Kidney epithelial cell (primary cell): ENCODE measurements around the gene ECT2L. TPM values are rescaled to one million over a fixed set of nuclear protein-coding genes. Genes with fewer than 3 reads are reported as not detected.

Experiments
- DNase-seq: peaks from one replicate; pipeline ENCODE4 v3.0.0-alpha.2; 2010; ENCODE audit warnings: low read depth
- H3K27me3 ChIP-seq: 2 replicates; pipeline ENCODE4 v1.6.0; 2011; ENCODE audit warnings: low read length; ENCODE audit not compliant: control insufficient read depth, insufficient read depth
- H3K36me3 ChIP-seq: 2 replicates; pipeline ENCODE4 v1.5.1; 2011; ENCODE audit warnings: low read length; ENCODE audit not compliant: control insufficient read depth, insufficient read depth
- H3K4me3 ChIP-seq: 2 replicates; pipeline ENCODE4 v1.5.1; 2011; ENCODE audit warnings: low read depth, mild to moderate bottlenecking, control low read depth, low read length
- total RNA-seq: library from RNA; depleted of rRNA; stranded (reverse); fragments of >200 nt; gene quantifications from 2 replicates; pipeline ENCODE4 v1.2.3, GENCODE V29; 2015
- TF ChIP-seq, protein P1 (sequence below): IDR thresholded peaks from 2 replicates; pipeline ENCODE4 v1.5.1; 2011; ENCODE audit warnings: mild to moderate bottlenecking, moderate library complexity, low read length, control low read depth, inconsistent platforms; ENCODE audit not compliant: insufficient read depth, poor library complexity, severe bottlenecking

ECT2L gene
- total RNA-seq, 1 donor from 2014 or later, result not detected

DNA sequence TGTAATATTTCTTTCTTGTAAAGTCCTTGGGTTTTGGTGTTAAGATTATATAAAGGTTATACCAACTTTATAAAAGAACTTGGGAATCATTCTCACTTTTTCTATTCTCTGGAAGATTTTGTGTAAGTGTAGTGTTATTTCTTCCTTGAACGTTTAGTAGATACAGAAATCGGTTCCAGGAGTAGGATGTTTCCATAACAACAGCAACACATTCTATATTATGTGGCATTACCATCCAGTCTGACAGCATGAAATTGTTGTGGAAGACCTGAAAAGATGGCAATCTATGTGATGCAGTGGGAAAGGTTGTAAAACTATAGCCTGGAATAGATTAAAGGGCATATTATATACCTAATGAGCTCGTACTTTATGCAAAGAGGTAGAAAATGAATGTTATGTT, 13.8 kb downstream of the ECT2L start:
- TF ChIP-seq, protein P1, sequence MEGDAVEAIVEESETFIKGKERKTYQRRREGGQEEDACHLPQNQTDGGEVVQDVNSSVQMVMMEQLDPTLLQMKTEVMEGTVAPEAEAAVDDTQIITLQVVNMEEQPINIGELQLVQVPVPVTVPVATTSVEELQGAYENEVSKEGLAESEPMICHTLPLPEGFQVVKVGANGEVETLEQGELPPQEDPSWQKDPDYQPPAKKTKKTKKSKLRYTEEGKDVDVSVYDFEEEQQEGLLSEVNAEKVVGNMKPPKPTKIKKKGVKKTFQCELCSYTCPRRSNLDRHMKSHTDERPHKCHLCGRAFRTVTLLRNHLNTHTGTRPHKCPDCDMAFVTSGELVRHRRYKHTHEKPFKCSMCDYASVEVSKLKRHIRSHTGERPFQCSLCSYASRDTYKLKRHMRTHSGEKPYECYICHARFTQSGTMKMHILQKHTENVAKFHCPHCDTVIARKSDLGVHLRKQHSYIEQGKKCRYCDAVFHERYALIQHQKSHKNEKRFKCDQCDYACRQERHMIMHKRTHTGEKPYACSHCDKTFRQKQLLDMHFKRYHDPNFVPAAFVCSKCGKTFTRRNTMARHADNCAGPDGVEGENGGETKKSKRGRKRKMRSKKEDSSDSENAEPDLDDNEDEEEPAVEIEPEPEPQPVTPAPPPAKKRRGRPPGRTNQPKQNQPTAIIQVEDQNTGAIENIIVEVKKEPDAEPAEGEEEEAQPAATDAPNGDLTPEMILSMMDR, result no peak
- Histone ChIP-seq H3K36me3 (no peaks in the 10 kb centered on the region), H3K4me3 (no peak overlapping the region), H3K27me3 (no peaks in the 10 kb centered on the region)
- DNase-seq, result no peak

DNA sequence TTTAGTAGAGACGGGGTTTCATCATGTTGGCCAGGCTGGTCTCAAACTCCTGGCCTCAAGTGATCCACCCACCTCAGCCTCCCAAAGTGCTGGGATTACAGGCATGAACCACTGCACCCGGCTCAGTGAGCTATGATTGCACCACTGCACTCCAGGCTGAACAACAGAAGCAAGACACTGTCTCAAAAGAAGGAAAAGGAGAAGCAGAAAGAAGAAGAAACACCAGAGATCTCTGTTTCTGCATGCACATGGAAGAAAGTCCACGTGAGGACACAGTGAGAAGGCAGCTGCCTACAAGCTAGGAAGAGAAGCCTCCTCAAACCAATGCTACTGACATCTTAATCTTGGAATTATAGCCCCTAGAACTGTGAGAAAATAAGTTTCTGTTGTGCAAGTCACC, 16.0 kb downstream of the ECT2L start:
- no peaks in the 10 kb centered on the region for H3K36me3 ChIP-seq
- no peaks in the 10 kb centered on the region for H3K27me3 ChIP-seq
- DNase-seq, result no peak
- TF ChIP-seq, protein P1, result no peak
- H3K4me3 ChIP-seq, result no peak overlapping the region

DNA sequence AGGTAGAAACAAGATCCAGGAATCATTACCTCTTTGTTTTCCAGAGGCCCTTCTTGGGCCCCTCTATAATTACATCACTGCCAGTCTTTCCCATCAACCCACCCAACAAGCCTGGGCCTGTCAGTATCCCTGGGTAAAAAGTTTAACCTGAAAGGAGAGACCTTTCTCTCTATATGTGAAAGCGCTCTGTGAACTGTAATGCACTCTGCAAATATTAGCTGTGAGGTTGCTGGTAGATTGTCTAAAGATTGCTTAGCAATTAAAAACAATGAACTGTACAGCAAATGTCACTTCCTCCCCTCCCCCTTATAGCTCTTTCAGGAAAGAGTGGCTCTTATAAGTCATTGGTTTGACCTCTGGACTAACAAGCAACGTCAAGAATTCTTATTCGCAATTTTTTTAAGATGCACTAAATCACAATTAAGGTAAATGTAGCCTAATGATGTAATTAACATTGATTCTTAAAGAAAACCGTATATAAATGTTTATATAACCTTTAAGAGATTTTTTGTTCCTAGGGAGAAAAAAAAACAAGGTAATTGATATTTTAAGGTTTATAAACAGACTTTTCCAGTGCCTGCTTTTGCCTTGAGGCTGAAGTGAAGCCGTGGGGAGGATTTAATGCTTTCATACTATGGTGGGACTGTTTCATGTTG, 18.4 kb downstream of the ECT2L start:
- H3K36me3 ChIP-seq, result no peaks in the 10 kb centered on the region

DNA sequence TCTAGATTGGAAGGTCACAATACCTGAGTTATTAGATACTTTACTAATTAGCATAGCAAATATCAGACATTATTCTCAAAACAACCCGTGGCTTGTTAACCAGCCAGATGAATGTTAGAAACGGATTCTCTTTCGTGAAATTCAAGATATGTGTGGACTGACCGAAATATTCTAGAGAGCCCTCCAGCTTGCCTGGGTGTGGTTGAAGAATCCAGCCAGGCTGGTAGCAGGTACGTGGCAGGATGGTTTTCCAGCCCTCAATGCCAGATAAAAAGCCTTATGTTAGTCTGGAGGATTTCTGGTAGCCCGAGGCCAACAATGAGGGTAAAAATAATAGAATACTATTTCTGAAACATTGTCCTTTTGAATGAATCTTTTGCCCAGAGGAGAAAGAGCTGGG, 19.3 kb downstream of the ECT2L start:
- no peaks in the 10 kb centered on the region for H3K36me3 ChIP-seq
- no peak for DNase-seq
- TF ChIP-seq, protein P1, result no peak
- no peak overlapping the region for H3K4me3 ChIP-seq
- no peaks in the 10 kb centered on the region for H3K27me3 ChIP-seq

More for the DNA sequence above, 18.4 kb downstream of the ECT2L start:
- TF ChIP-seq, protein P1, result no peak
- no peaks in the 10 kb centered on the region for H3K27me3 ChIP-seq
- no peak overlapping the region for H3K4me3 ChIP-seq
- DNase-seq, result no peak

DNA sequence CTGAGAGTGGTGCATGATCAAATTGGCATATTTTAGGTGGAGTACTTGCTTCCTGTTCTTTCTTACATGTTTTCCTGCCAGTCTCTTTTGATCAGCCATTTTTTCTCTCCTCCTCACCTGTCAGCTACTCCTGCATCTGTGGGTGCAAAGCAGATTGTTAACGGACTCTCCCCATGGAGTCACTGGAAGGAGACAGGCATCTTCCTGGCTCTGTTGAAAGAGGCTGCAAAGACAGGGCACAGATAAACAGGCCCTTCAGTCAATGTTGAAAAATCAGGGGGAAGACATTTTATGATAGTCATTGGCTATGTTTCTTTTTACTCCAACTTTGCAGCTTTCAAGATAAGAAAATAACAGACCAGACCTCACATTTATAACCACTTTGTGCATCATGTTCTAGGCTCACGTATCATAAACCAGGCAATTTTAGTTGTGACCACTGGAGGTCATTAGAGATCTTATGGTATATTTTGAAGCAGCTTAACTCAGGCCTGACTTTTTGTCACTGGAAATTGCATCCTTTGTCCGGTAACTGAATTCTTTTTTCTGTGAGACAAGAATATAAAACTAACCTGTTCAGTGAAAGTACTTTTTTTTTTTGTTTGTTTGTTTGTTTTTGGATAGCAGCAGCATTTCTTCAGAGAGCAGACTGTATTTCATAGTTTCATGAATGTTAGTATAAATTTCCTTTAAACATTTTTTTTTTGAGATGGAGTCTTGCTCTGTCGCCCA, 20.1 kb downstream of the ECT2L start:
- peak; percentile 35 for DNase-seq
- TF ChIP-seq, protein P1, result peak; percentile 53
- Histone ChIP-seq H3K27me3 (no peaks in the 10 kb centered on the region), H3K4me3 (no peak overlapping the region), H3K36me3 (no peaks in the 10 kb centered on the region)

DNA sequence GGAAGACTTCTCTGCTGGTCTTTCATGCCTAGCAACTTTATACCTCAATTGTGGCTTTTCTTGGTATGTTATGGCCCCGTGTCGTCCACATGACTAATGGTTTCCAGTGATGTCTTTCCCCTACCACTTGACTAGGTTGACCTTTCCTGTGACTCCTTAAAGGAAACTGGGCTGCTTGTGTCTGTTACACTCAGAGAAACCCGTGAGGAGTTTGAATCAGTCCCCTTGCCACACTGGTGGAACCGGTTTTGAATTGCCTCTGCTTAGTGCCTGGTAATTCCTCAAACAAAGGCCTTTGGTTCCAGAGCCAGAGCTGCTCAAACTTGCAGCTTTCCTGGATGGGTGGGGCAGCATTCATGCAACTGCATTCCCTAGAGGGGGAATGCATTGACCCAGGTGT, 21.9 kb downstream of the ECT2L start:
- Histone ChIP-seq H3K4me3 (no peak overlapping the region), H3K27me3 (no peaks in the 10 kb centered on the region), H3K36me3 (no peaks in the 10 kb centered on the region)
- DNase-seq, result peak; percentile 78
- TF ChIP-seq, protein P1, result no peak
